PC-3 (cell line): ENCODE measurements around the gene PREX1. TPM values are rescaled to one million over a fixed set of nuclear protein-coding genes. Genes with fewer than 3 reads are reported as not detected.

Experiments used
- ATAC-seq: fragments of 200-7000 bp; cut with Tn5 transposase; 2 replicates; pipeline ENCODE4 v1.9.1; 2020; ENCODE audit warnings: mild to moderate bottlenecking, moderate library complexity
- BruUV-seq: library from RNA; stranded (reverse); fragments of 400-500 nt; replicated peaks from 2 replicates; lab custom pipeline; 2021; lab: Mats Ljungman, UMichigan
- CTCF ChIA-PET: fragments of 300-600 bp; sonication (Branson Sonifier 250); formaldehyde crosslinking; loops from one replicate; lab custom pipeline; 2022; ENCODE audit warnings: antibody characterized with exemption; lab: Charles Lee
- POLR2A ChIA-PET: fragments of 300-600 bp; sonication (Branson Sonifier 250); formaldehyde crosslinking; loops from one replicate; lab custom pipeline; 2022; ENCODE audit warnings: antibody characterized with exemption; ENCODE audit not compliant: unreplicated experiment; lab: Charles Lee
- DNase-seq: peaks from one replicate; pipeline ENCODE4 v3.0.0-alpha.2; 2015
- H2AFZ ChIP-seq: fragments of 300-600 bp; sonication (generic); 2 replicates; pipeline ENCODE4 v1.6.0; 2016; ENCODE audit warnings: antibody characterized with exemption, low read length
- H3F3A ChIP-seq: fragments of 300-600 bp; sonication (generic); one replicate; pipeline ENCODE4 v1.6.0; 2017; ENCODE audit warnings: antibody characterized with exemption, low read length, control low read depth, mild to moderate bottlenecking; ENCODE audit not compliant: unreplicated experiment
- H3K27ac ChIP-seq: fragments of 300-600 bp; sonication (generic); 2 replicates; pipeline ENCODE4 v1.5.1; 2016; ENCODE audit warnings: mild to moderate bottlenecking, low read length
- H3K27me3 ChIP-seq: fragments of 300-600 bp; sonication (generic); 2 replicates; pipeline ENCODE4 v1.6.1; 2016; ENCODE audit warnings: low read length, mixed read lengths
- H3K36me3 ChIP-seq: fragments of 300-600 bp; sonication (generic); 2 replicates; pipeline ENCODE4 v1.6.1; 2016; ENCODE audit warnings: low read depth, mixed run types, low read length, mixed read lengths
- H3K4me1 ChIP-seq: fragments of 300-600 bp; sonication (generic); 2 replicates; pipeline ENCODE4 v1.5.1; 2016; ENCODE audit warnings: low read length; ENCODE audit not compliant: insufficient read depth
- H3K4me2 ChIP-seq: fragments of 300-600 bp; sonication (generic); 2 replicates; pipeline ENCODE4 v1.6.0; 2016; ENCODE audit warnings: low read length
- H3K4me3 ChIP-seq: fragments of 300-600 bp; sonication (generic); 2 replicates; pipeline ENCODE4 v1.5.1; 2016; ENCODE audit warnings: mild to moderate bottlenecking, low read length, mixed read lengths
- H3K79me2 ChIP-seq: fragments of 300-600 bp; sonication (generic); 2 replicates; pipeline ENCODE4 v1.6.1; 2017; ENCODE audit warnings: low read length, mixed read lengths
- H3K9ac ChIP-seq: fragments of 300-600 bp; sonication (generic); 2 replicates; pipeline ENCODE4 v1.6.0; 2016; ENCODE audit warnings: mild to moderate bottlenecking, low read length
- H3K9me2 ChIP-seq: fragments of 300-600 bp; sonication (generic); replicated peaks from 2 replicates; pipeline ENCODE4 v1.6.1; 2016; ENCODE audit warnings: mixed run types, low read length, mixed read lengths
- H3K9me3 ChIP-seq: fragments of 300-600 bp; sonication (generic); 2 replicates; pipeline ENCODE4 v1.6.1; 2016; ENCODE audit warnings: low read length, mixed read lengths
- H4K20me1 ChIP-seq: fragments of 300-600 bp; sonication (generic); 2 replicates; pipeline ENCODE4 v1.6.1; 2016; ENCODE audit warnings: low read length, mixed read lengths
- CTCF ChIP-seq: fragments of 300-600 bp; sonication (generic); conservative IDR thresholded peaks from 2 replicates; pipeline ENCODE4 v1.5.1; 2017; ENCODE audit warnings: antibody characterized with exemption, low read depth, mild to moderate bottlenecking, low read length
- EZH2 ChIP-seq: fragments of 300-600 bp; sonication (generic); IDR thresholded peaks from one replicate; pipeline ENCODE4 v1.6.1; 2017; ENCODE audit warnings: antibody characterized with exemption, mild to moderate bottlenecking, low read length; ENCODE audit not compliant: unreplicated experiment
- EZH2phosphoT487 ChIP-seq: fragments of 300-600 bp; sonication (generic); IDR thresholded peaks from 2 replicates; pipeline ENCODE4 v1.6.1; 2018; ENCODE audit warnings: mild to moderate bottlenecking, antibody characterized with exemption, low read length, borderline replicate concordance
- intact Hi-C: fragments of 100-400 bp; cut with micrococcal nuclease; formaldehyde crosslinking; loops from 2 replicates; pipeline ENCODE4 v1.9.0; 2023
- total RNA-seq: library from RNA; depleted of rRNA; stranded (reverse); fragments of >200 nt; gene quantifications from 2 replicates; pipeline ENCODE4 v1.2.3, GENCODE V29; 2014

Gene PREX1
- total RNA-seq, 1 experiment from 2014 or later, result 22.1 TPM

DNA sequence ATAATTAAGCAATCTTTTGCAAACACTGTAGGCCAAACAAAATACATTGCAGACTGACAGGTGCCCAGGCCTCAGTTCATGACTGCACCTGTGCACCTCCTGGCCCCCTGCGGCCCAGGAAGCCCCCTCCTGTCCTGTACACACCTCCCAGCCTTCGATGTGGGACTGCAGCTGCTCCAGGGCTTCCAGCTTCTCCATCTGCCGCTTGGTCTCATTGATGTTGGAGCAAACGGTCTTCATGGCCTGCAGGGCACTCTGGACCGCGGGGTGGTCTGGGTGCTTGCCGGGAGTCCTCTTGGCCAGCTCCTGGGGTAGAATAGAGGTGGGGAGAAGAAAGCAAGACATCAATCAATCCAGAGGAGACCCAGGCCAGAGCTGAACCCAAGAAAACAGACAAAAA lies 119.7 kb downstream of the PREX1 start:
- ATAC-seq (no peak), DNase-seq (no peak)
- ChIA-PET POLR2A (no interaction called here), CTCF (no interaction called here)
- no peaks in the 10 kb centered on the region for H3F3A ChIP-seq
- no peak overlapping the region for H2AFZ ChIP-seq
- no peak overlapping the region for H3K9ac ChIP-seq
- H3K9me2 ChIP-seq, result no peaks in the 10 kb centered on the region
- no peak for TF ChIP-seq EZH2
- no peak for TF ChIP-seq CTCF
- TF ChIP-seq EZH2phosphoT487, result no peak
- no peak overlapping the region for H3K4me2 ChIP-seq
- no peaks in the 10 kb centered on the region for H3K27me3 ChIP-seq
- no peaks in the 10 kb centered on the region for H3K4me1 ChIP-seq
- H3K27ac ChIP-seq, result no peak overlapping the region
- no peak overlapping the region for H3K4me3 ChIP-seq
- H3K79me2 ChIP-seq, result no peaks in the 10 kb centered on the region
- no TSS peak for BruUV-seq
- H4K20me1 ChIP-seq, result no peaks in the 10 kb centered on the region
- no peaks in the 10 kb centered on the region for H3K9me3 ChIP-seq
- no peaks in the 10 kb centered on the region for H3K36me3 ChIP-seq
- intact Hi-C loops, result no loop called here

GRCh38 chr20:48706710-48707365 lies 121.0 kb downstream of the PREX1 start:
- Histone ChIP-seq H3K4me2 (no peak overlapping the region), H3K9me2 (no peaks in the 10 kb centered on the region), H3K4me1 (no peaks in the 10 kb centered on the region), H3K36me3 (no peaks in the 10 kb centered on the region), H3K27me3 (no peaks in the 10 kb centered on the region), H2AFZ (no peak overlapping the region), H3K4me3 (no peak overlapping the region), H3K27ac (no peak overlapping the region), H3F3A (no peaks in the 10 kb centered on the region), H3K79me2 (no peaks in the 10 kb centered on the region), H3K9ac (no peak overlapping the region), H3K9me3 (no peaks in the 10 kb centered on the region), H4K20me1 (no peaks in the 10 kb centered on the region)
- intact Hi-C loops, result no loop called here
- ATAC-seq (no peak), DNase-seq (no peak)
- CTCF ChIA-PET, result no interaction called here
- BruUV-seq, result no TSS peak
- TF ChIP-seq EZH2 (no peak), EZH2phosphoT487 (no peak), CTCF (no peak)
- POLR2A ChIA-PET, result no interaction called here

- intact Hi-C loops, result no loop called here
- no peaks in the 10 kb centered on the region for H3K9me3 ChIP-seq
- no TSS peak for BruUV-seq
- ChIA-PET POLR2A (no interaction called here), CTCF (no interaction called here)
- no peak overlapping the region for H2AFZ ChIP-seq
- H4K20me1 ChIP-seq, result no peaks in the 10 kb centered on the region
- no peaks in the 10 kb centered on the region for H3F3A ChIP-seq
- no peak overlapping the region for H3K4me3 ChIP-seq
- no peak overlapping the region for H3K4me2 ChIP-seq
- H3K36me3 ChIP-seq, result no peaks in the 10 kb centered on the region
- H3K4me1 ChIP-seq, result no peaks in the 10 kb centered on the region
- no peak overlapping the region for H3K27ac ChIP-seq
- TF ChIP-seq CTCF (no peak), EZH2phosphoT487 (no peak), EZH2 (no peak)
- no peak overlapping the region for H3K9ac ChIP-seq
- H3K9me2 ChIP-seq, result no peaks in the 10 kb centered on the region
- no peak for DNase-seq
- H3K27me3 ChIP-seq, result no peaks in the 10 kb centered on the region
- no peak for ATAC-seq
- no peaks in the 10 kb centered on the region for H3K79me2 ChIP-seq
These were observed 121.6 kb downstream of the PREX1 start for GRCh38 chr20:48706116-48706656.
